HG03460 (cell line): Measurements from ENCODE around the gene UBE2J1.
"Not testable (repeated sequence)": the region's sequence is repeated elsewhere in the genome, so short reads cannot be mapped to it uniquely, and the experiment has no call there.

Experiments used
- ATAC-seq: cut with Tn5 transposase; IDR thresholded peaks from one replicate; pipeline ENCODE4 v1.9.1; 2021; ENCODE audit not compliant: unreplicated experiment

Gene UBE2J1

GRCh38 chr6:89321131-89321970 lies 31.2 kb downstream of the UBE2J1 start:
- no peak for ATAC-seq

- ATAC-seq, result no peak
Observed at GRCh38 chr6:89320012-89320559, 32.4 kb downstream of the UBE2J1 start.

- ATAC-seq, result no peak
Observed at GRCh38 chr6:89317067-89317466, 35.5 kb downstream of the UBE2J1 start.

- ATAC-seq, result no peak
Observed at GRCh38 chr6:89315249-89315885, 37.2 kb downstream of the UBE2J1 start, which contains the start of gene GABRR2. TSS of gene GABRR2 (minus strand) at chr6:89315299. CDS start at chr6:89315165, 134 bp downstream.

- ATAC-seq, result no peak
Observed at GRCh38 chr6:89314692-89315091, 37.8 kb downstream of the UBE2J1 start.

GRCh38 chr6:89313006-89313405 lies 39.5 kb downstream of the UBE2J1 start:
- no peak for ATAC-seq

GRCh38 chr6:89311853-89312531 lies 40.5 kb downstream of the UBE2J1 start:
- no peak for ATAC-seq

GRCh38 chr6:89311530-89311852 lies 41.0 kb downstream of the UBE2J1 start:
- ATAC-seq, result no peak

- no peak for ATAC-seq
Observed at GRCh38 chr6:89310929-89311328, 41.6 kb downstream of the UBE2J1 start.

GRCh38 chr6:89308525-89309395 lies 43.8 kb downstream of the UBE2J1 start:
- ATAC-seq, result no peak

GRCh38 chr6:89304517-89304916 lies 48.0 kb downstream of the UBE2J1 start:
- ATAC-seq, result not testable (repeated sequence)

- no peak for ATAC-seq
Observed at GRCh38 chr6:89302936-89303335, 49.6 kb downstream of the UBE2J1 start.

GRCh38 chr6:89302195-89302770 lies 50.2 kb downstream of the UBE2J1 start:
- ATAC-seq, result no peak

GRCh38 chr6:89301586-89302194 lies 50.8 kb downstream of the UBE2J1 start:
- no peak for ATAC-seq

GRCh38 chr6:89299466-89299850 lies 53.1 kb downstream of the UBE2J1 start:
- ATAC-seq, result no peak

GRCh38 chr6:89298680-89299465 lies 53.6 kb downstream of the UBE2J1 start:
- ATAC-seq, result no peak

- peak; percentile 89 for ATAC-seq
Observed at GRCh38 chr6:89297695-89298351, 54.7 kb downstream of the UBE2J1 start.

GRCh38 chr6:89295981-89296380 lies 56.5 kb downstream of the UBE2J1 start:
- ATAC-seq, result no peak

GRCh38 chr6:89295116-89295515 lies 57.4 kb downstream of the UBE2J1 start:
- ATAC-seq, result not testable (repeated sequence)
